Thyroid gland (tissue), 4 donors: Measurements from ENCODE around the gene AHR.

Experiments
- POLR2A ChIP-seq, 2 donors: fragments of 450-650 bp; IDR thresholded peaks; one replicate each; pipeline ENCODE4 v1.6.1; 2017; ENCODE audit warnings: antibody characterized with exemption in 2 of 2, mild to moderate bottlenecking in 2 of 2, moderate library complexity in 1 of 2
- TF ChIP-seq, protein P1 (sequence below), 6 experiments: fragments of 200-600 bp in 3 of 6; fragments of 450-650 bp in 3 of 6; sonication (generic) in 3 of 6; IDR thresholded peaks; one replicate each; pipeline ENCODE4 v1.5.1; 2016 to 2019; ENCODE audit warnings: antibody characterized with exemption in 6 of 6, mild to moderate bottlenecking in 2 of 6, inconsistent platforms in 1 of 6, moderate library complexity in 1 of 6

DNA sequence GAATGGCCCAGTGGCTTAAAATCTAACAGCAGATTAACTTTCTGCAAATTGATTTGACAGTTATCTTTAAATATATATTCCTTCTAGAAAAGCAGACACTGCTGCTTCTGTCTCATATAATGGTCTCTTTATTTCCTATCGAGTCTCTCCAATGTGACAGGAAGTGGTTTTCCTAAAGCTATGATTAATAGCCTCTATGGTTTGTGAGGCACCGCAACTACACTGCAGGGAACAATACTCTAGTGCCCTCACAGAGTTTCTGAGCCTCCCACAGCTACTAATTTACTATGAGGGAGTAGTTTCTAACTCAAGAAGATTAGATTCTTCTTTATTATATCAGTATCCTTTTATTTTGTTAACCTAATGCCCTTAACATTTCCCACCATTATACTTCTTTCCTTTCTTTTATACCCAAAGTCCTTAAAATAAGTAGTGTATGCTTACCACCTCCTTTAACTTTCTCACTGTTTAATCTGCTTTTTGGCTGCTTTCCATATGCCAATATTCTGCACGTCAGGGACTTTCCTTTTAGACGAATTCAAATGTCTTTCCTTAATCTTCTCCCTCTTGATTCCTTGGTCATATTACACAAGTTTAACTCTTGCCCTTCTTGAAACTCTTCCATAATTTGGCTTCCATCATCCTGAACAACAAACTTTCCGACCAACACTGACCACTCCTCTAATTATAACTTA lies 23.8 kb upstream of the AHR start:
- TF ChIP-seq, protein P1, sequence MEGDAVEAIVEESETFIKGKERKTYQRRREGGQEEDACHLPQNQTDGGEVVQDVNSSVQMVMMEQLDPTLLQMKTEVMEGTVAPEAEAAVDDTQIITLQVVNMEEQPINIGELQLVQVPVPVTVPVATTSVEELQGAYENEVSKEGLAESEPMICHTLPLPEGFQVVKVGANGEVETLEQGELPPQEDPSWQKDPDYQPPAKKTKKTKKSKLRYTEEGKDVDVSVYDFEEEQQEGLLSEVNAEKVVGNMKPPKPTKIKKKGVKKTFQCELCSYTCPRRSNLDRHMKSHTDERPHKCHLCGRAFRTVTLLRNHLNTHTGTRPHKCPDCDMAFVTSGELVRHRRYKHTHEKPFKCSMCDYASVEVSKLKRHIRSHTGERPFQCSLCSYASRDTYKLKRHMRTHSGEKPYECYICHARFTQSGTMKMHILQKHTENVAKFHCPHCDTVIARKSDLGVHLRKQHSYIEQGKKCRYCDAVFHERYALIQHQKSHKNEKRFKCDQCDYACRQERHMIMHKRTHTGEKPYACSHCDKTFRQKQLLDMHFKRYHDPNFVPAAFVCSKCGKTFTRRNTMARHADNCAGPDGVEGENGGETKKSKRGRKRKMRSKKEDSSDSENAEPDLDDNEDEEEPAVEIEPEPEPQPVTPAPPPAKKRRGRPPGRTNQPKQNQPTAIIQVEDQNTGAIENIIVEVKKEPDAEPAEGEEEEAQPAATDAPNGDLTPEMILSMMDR (IDR thresholded peaks at IDR 0.05): no peak
- no peak for TF ChIP-seq POLR2A (IDR thresholded peaks at IDR 0.05)
